ENCODE results near the gene ZNF438. TPM values are rescaled to one million over a fixed set of nuclear protein-coding genes. Genes with fewer than 3 reads are reported as not detected.

Gene ZNF438
- total RNA-seq, 1 donor from 2014 or later: 3.9 TPM

DNA sequence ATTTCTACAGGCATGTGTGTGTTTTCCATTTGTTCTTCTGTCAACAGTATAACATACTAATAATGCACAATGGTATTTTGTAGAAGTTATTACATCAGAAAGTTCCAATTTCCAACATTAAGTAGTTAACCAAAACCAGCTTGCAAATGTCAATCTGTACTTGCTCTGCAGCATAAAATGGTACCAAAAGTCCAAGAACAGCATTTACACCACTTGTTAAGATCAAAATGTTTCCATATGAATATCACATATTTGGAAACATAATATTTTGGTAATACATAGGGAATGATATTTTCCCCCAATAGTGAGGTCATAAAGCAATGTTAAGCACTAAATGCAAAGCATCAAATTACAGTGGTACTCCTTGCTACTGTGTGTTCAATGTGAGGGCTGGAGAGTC, 162.1 kb downstream of the ZNF438 start:
- ATAC-seq (ENCODE audit: low read depth) (no peak), DNase-seq (no peak)
- TF ChIP-seq, protein P1, sequence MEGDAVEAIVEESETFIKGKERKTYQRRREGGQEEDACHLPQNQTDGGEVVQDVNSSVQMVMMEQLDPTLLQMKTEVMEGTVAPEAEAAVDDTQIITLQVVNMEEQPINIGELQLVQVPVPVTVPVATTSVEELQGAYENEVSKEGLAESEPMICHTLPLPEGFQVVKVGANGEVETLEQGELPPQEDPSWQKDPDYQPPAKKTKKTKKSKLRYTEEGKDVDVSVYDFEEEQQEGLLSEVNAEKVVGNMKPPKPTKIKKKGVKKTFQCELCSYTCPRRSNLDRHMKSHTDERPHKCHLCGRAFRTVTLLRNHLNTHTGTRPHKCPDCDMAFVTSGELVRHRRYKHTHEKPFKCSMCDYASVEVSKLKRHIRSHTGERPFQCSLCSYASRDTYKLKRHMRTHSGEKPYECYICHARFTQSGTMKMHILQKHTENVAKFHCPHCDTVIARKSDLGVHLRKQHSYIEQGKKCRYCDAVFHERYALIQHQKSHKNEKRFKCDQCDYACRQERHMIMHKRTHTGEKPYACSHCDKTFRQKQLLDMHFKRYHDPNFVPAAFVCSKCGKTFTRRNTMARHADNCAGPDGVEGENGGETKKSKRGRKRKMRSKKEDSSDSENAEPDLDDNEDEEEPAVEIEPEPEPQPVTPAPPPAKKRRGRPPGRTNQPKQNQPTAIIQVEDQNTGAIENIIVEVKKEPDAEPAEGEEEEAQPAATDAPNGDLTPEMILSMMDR (IDR thresholded peaks at IDR 0.05): no peak
- no peaks in the 10 kb centered on the region for H3K4me1 Mint-ChIP-seq
- no peaks in the 10 kb centered on the region for H3K36me3 Mint-ChIP-seq (ENCODE audit: low read depth)
- H3K27me3 Mint-ChIP-seq: no peaks in the 10 kb centered on the region
- no peak overlapping the region for H3K27ac Mint-ChIP-seq
- intact Hi-C loops (cut with micrococcal nuclease): no loop called here
- H3K9me3 Mint-ChIP-seq: no peaks in the 10 kb centered on the region
- POLR2A ChIA-PET: no interaction called here
- H3K4me3 Mint-ChIP-seq: no peak overlapping the region
- CTCF ChIA-PET: no interaction called here

DNA sequence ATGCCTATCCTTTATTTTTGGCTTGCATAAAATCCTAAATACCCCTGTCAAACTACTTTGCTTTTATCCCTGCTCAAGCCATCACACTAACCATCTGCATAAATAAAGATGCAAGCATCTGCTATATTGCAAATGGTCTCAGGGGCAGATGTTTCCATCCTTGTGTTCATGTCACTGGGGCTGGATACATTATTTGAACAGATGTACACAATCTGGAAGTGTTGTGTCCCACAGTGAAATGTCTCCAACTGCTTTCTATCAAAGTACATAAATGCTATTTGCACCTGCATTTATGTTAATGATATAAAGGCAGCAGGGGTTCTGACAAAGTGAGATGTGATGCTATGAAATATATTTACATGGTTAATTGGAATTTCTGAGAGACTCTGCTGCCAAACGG, 163.1 kb downstream of the ZNF438 start:
- no peaks in the 10 kb centered on the region for H3K36me3 Mint-ChIP-seq (ENCODE audit: low read depth)
- POLR2A ChIA-PET: no interaction called here
- TF ChIP-seq, protein P1 (IDR thresholded peaks at IDR 0.05): no peak
- DNase-seq (no peak), ATAC-seq (ENCODE audit: low read depth) (no peak)
- H3K27ac Mint-ChIP-seq: no peak overlapping the region
- CTCF ChIA-PET: no interaction called here
- intact Hi-C loops (cut with micrococcal nuclease): no loop called here
- no peak overlapping the region for H3K4me3 Mint-ChIP-seq
- H3K4me1 Mint-ChIP-seq: no peaks in the 10 kb centered on the region
- no peaks in the 10 kb centered on the region for H3K9me3 Mint-ChIP-seq
- no peaks in the 10 kb centered on the region for H3K27me3 Mint-ChIP-seq

DNA sequence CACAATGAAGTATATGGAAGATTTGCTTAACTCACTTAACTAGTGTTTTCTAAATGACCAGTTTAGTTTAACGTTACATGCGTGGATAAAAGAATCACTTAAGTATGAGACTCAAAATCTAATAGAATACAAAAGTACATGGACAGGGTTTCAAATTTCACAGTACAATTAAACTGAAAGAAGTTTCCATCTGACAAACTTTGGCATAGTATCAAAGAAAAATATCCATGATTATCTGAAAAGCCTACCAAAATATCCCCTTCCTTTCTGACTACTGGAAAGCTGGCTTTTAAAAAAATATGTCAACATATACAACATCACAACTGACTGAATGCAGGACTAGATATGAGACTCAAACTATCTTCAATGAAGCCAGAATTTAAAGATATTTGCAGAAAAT, 164.8 kb downstream of the ZNF438 start:
- ChIA-PET POLR2A (no interaction called here), CTCF (no interaction called here)
- H3K36me3 Mint-ChIP-seq (ENCODE audit: low read depth): no peaks in the 10 kb centered on the region
- no peaks in the 10 kb centered on the region for H3K9me3 Mint-ChIP-seq
- no peaks in the 10 kb centered on the region for H3K4me1 Mint-ChIP-seq
- no peak overlapping the region for H3K4me3 Mint-ChIP-seq
- no peaks in the 10 kb centered on the region for H3K27me3 Mint-ChIP-seq
- H3K27ac Mint-ChIP-seq: no peak overlapping the region
- no peak for DNase-seq
- ATAC-seq (ENCODE audit: low read depth): no peak
- intact Hi-C loops (cut with micrococcal nuclease): no loop called here
- TF ChIP-seq, protein P1 (IDR thresholded peaks at IDR 0.05): no peak

DNA sequence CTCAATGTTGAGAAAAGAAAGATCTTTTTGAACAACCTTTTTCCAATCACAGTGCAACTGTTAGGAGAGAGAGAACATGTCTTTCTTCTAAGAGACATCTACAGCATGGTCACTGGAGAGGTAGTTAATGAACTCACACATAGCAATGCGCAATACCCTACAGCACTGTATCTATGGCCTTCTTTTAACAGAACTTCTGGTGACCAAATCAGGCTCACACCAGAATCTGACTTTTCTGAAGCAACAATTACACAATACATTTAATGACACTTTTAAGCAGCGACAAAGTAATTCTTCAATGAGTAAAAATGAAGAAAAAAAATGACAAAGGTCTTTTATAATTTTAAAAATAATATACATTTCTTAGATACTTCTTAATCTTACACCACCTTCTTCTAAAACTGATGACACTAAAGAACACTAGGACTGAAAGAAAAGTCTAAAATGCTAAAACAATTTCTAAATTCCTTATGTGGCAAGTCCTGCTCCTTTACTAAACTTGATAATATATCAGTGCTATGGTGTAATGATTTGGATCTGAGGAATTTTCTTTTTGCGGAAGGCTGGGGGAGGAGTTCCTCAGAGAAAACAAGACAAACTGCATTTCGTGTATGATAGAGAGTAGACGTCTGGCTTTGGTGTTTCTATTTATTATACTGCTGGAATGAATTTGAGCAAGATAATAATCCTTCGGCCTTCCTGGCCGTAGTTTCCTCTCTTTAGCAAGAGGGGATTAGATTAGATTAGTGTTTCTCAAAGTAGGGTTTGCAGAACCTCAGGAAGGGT, 166.3 kb downstream of the ZNF438 start:
- TF ChIP-seq, protein P1 (IDR thresholded peaks at IDR 0.05): no peak
- H3K36me3 Mint-ChIP-seq (ENCODE audit: low read depth): no peaks in the 10 kb centered on the region
- H3K4me1 Mint-ChIP-seq: no peaks in the 10 kb centered on the region
- H3K9me3 Mint-ChIP-seq: no peaks in the 10 kb centered on the region
- DNase-seq: no peak
- intact Hi-C loops (cut with micrococcal nuclease): no loop called here
- H3K27ac Mint-ChIP-seq: no peak overlapping the region
- ChIA-PET CTCF (no interaction called here), POLR2A (no interaction called here)
- H3K4me3 Mint-ChIP-seq: no peak overlapping the region
- H3K27me3 Mint-ChIP-seq: no peaks in the 10 kb centered on the region
- no peak for ATAC-seq (ENCODE audit: low read depth)

DNA sequence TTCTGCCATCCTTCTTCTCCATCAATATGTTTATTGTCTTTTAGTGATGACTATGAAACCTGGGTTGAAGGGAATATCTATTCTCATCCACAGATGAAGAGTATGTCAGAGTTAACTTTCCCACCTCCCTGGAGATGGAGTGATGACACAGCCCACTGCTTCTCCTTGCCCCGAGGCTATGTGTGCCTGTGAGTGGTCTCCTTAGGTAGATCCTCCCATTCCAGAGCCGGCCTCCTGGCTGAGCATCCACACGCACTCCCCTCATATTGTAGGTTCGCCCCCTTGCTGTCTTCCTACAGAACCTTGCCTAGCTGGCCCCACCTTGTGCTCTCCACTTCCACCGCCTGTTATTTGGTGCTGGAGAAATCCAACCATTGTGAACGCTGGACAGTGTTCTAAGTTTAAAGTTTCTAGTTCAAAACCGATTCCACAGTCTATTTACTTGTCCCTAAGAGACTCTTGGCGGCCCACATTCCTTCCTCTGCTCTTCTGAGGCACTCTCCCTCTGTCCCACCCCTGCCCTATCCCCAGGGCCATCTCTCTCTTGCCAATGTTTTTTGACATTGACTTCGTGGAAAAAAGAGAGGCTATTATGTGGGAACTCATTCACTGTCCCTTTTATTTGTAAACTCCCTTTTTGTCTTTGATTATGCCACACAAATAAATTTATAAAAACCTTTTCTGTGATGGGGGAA, 168.0 kb downstream of the ZNF438 start:
- Mint-ChIP-seq H3K27ac (no peak overlapping the region), H3K4me3 (no peak overlapping the region), H3K27me3 (no peaks in the 10 kb centered on the region), H3K4me1 (no peaks in the 10 kb centered on the region), H3K36me3 (ENCODE audit: low read depth) (no peaks in the 10 kb centered on the region), H3K9me3 (no peaks in the 10 kb centered on the region)
- no peak for DNase-seq
- ChIA-PET CTCF (no interaction called here), POLR2A (no interaction called here)
- no peak for ATAC-seq (ENCODE audit: low read depth)
- TF ChIP-seq, protein P1 (IDR thresholded peaks at IDR 0.05): no peak
- intact Hi-C loops (cut with micrococcal nuclease): no loop called here

All from activated B cell treated with CpG ODN at 0.5 μM for 24 hours (primary cell).